Esophagus muscularis mucosa (tissue), 4 donors: ENCODE data around the gene SREBF1.

Source experiments
- CTCF ChIP-seq, 3 experiments: fragments of 200-600 bp in 2 of 3; fragments of 450-650 bp in 1 of 3; sonication (generic) in 2 of 3; IDR thresholded peaks; one replicate each; pipeline ENCODE4 v1.5.1; 2017 to 2019; ENCODE audit warnings: antibody characterized with exemption in 3 of 3, mild to moderate bottlenecking in 2 of 3, moderate library complexity in 1 of 3
- EP300 ChIP-seq: sonication (generic); formaldehyde crosslinking; IDR thresholded peaks from one replicate; pipeline ENCODE4 v1.6.1; 2017; ENCODE audit warnings: antibody characterized with exemption
- POLR2AphosphoS5 ChIP-seq, 2 donors: sonication (generic); formaldehyde crosslinking; IDR thresholded peaks; one replicate each; pipeline ENCODE4 v1.6.1; 2017; ENCODE audit warnings: antibody characterized with exemption in 2 of 2

- TF ChIP-seq CTCF (IDR thresholded peaks at IDR 0.05) (no peak), POLR2AphosphoS5 (IDR thresholded peaks at IDR 0.05) (no peak), EP300 (no peak)
Measured at GRCh38 chr17:17800504-17801021, 36.2 kb downstream of the SREBF1 start.
